IPS-NIHi11 (cell line): ENCODE measurements around the gene ITPK1.
"Not testable (repeated sequence)": the region's sequence is repeated elsewhere in the genome, so short reads cannot be mapped to it uniquely, and the experiment has no call there.

Source experiments
- DNase-seq: peaks from one replicate; pipeline ENCODE4 v3.0.0; 2012; ENCODE audit warnings: mixed read lengths, low spot score

ITPK1 gene

DNA sequence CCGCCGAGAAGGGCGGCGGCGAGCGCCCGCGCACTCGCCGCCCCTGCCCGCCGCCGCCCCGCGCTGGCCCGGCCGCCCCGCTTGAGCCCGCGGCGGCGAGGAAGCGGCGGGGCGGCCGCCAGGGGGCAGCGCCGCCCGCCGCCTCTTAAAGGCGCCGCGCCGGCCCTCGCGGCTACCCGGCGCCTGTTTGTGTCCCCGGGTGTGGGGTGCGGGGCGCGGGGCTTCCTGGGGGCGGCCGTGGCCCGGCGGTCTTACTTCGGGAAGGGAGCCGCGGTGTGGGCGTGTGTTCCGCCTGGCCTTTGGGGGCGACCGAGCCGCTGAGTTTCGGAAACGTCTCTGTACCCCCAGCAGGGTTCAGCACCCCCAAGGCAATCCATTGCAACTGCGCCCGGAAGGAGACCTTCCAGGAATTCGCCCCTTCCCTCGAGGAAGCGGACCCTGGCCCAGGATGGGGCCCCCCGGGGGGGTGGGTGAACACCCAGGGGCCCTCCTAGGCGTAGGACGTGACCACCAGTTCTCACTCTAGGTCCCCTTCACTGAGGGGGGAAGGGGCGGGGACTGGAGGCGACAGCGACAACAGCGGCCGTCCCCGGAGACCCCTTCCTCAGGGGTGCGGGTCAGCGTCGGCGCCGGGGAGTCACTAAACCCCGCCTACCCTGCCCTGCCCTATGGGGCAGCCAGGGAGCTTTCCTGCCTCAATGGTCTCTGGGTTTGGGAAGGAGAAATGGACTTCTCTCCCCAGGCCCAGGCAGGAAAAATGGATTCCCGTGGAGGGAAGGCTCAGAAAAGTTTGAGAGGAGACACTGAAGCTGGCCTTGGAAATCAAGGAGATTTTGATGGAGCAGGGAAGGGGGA is at the start of gene ITPK1:
TSS of gene ITPK1 (minus strand) at position 105 of the 855 bp plus-strand sequence. CDS start 762 bp downstream, outside the sequence.
- DNase-seq = peak; percentile 87

DNA sequence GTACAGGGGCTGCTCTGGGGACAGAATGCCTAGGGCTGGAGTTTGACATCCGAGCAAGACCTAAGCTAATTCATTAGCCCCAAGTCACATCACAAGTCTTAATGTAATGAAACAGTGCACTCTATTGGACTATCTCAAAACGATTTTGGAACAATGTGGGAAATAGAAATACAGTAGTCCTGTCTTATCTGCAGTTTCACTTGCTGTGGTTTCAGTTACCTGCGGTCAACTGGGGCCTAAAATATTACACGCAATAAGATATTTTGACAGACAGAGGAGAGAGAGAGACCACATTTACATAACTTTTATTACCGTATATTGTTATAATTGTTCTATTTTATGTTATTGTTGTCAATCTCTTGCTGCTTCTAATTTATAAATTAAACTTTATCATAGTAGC is 47.8 kb upstream of the ITPK1 start:
- no peak for DNase-seq

DNA sequence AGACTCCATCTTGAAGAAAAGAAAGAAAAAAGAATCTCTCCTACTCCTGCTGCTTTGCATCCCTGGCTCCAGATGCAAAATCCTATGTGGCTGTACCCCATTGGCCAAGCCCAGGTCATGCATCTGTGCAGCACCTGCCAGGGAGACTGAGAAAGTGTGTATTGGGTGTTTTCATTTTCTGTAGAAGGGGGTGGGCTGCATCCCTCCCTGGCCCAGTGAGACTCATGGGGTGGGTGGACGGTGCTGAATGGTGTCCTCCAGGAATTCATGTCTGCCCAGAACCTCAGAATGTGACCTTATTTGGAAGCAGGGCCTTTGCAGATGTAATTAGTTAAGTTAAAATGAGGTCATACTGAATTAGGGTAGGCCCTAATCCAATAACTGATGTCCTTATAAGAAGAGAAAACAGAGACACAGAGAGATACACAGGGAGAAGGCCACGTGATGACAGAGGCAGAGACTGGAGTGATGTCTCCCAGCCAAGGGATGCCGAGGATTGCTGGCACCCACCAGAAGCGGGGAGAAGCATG is 45.8 kb upstream of the ITPK1 start:
- DNase-seq = no peak

DNA sequence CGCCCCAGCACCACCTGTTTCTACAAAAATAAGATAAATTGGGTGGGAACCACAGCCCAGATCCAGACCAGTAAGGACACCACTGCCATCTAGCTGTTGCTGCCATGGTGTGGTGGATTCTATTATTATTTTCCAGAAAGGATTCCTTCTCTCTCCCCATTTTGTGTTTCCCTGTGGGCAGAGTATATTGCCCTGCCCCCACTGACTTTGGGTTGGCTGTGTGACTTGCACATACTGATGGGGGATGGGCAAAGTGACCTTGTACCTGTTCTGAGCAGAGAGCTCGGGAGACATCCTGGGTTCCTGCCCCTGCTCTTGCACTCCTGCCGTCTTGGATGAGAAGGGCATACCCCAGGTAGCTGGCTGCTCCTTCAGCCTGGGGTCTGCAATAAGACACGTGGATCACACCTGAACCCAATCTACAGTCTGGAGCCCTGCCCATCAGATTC is 44.7 kb upstream of the ITPK1 start:
- peak; percentile 56 for DNase-seq

DNA sequence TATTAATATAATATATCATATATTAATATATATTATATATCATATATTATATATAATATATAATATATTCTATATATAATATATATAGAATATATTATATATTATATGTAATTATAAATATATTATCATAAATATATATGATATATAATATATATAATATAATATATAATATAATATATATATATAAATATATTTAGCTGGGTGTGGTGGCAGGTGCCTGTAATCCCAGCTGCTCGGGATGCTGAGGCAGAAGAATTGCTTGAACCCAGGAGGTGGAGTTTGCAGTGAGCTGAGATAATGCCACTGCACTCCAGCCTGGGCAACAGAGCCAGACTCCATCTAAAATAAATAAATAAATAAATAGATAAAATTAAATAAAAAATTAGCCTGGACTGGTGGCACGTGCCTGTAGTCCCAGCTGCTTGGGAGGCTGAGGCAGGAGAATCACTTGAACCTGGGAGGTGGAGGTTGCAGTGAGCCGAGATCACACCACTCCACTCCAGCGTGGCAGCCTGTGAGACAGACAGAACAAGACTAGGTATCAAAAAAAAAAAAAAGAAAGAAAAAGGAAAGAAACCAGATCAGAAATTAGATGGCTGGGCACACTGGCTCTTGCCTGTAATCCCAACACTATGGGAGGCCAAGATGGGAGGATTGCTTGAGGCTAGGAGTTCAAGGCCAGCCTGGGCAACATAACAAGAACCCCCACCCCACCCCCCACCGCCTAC is 44.1 kb upstream of the ITPK1 start:
- not testable (repeated sequence) for DNase-seq

DNA sequence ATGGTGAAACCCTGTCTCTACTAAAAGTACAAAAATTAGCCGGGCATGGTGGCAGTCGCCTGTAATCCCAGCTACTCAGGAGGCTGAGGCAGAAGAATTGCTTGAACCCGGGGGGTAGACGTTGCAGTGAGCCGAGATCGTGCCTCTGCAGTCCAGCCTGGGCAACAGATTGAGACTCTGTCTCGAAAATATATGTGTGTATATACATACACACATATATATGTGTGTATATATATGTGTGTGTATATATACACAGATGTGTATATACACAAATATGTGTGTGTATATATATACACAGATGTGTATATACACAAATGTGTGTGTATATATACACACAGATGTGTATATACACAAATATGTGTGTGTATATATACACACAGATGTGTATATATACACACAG is 42.6 kb upstream of the ITPK1 start:
- DNase-seq = not testable (repeated sequence)

DNA sequence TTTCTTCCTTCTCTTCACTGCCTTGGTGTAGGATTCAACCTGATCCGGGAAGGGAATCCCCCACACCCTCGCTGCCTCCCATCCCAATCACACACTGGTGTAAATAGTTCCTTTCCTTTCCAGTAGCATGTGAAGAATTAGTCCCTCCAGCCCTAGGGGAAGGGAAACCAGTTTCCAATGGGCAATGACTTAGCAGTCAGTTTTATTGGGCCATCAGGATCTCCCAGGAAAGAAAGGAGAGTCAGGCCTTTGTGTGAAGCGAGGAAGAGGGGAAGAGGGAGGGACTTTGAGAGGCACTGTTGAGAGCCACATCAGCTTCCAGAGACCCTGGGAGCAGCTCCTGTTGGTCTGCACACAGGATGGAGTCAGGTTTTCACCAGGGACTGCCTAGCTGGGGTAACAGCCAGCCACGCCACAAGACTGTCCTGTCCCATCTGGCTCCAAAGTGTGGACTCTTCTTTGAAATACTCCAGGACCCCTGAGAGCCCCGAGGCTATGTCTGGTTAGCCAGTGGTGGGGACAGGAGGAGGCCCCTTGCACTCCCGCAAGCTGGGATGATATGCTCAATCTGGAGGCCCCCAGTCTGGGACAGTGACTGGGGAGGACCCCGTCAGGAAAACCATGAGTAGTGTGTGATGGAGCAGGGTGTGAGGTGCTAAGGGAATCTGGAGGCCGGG is 41.1 kb upstream of the ITPK1 start:
- DNase-seq = no peak

DNA sequence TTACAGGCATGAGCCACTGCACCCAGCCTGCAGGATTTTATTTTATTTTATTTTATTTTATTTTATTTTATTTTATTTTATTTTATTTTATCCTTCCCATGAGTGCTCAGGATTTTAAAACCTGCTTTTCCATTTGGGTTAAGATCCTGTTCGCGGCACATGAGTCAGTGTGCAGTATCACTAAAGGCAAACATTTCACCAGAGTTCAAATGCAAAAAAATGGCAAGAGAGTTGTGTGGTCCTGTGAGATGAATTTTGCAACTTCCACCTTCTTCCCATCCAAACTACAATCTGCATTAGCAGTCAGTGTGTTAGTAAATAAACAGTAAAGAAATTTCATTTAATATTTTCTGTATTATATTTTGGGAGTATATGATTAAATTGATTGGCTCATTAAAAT is 39.9 kb upstream of the ITPK1 start:
- no peak for DNase-seq

DNA sequence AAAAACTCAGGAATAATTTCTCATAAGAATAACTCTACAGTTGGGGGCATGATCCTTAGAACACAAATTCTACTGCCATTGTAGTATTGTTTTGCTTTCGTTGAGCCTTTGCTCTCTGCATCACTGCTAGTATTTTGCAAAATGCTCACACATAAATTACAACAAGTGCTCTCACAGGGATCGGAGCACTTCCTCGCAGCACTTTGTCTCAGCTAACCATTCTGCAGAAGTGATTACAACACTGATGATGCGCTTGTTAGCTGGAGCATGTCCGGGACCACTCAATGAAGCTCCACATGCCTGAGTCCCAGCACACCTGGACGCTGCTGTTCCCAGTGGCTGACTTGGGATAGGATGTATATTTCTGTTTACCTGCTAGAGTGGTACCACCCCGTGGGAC is 37.4 kb upstream of the ITPK1 start:
- no peak for DNase-seq

DNA sequence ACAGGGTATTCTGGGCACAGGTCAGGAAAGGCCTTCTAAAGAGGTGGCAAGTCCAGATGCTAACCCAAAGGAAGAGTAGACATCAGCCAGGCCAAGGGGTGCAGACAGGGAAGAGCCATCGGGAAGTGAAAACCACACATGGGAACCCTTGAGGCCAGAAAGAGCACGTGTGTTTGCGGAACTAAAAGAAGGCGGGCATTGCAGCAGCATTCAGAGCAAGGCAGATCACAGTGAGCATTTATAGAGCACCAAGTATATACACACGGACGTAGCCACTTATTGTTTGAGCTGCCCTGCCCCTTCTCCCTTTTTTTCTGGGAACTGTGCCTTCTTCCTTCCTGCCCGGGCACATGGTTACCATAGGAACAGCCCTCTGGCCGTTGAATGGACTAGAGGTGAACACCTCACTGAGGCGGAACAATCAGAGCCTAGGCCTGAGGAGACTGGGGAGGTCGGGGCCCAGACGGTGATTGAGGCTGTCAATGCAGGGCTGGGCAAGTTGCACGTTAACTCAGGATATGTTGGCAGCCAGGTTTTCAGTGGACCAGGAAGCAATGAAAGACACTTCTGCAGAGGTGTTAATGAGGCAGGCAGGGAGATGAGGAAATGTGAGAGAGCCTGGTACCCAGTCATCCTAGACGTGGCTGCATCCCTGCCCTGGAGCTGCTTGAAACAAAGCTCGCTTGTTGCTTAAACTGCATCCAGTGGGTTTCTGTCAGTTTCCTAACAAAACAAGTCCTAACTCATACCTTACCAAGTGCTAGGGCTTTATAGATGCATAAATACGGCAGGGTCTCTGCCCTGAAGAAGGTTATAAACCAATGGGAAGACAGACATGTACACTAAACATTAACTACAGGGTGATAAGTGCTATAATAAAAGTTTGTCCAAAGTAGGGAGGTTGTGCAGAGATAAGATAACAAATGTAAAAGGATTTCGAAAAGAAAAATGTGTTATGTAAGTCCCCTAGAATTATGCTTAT is 34.8 kb upstream of the ITPK1 start:
- DNase-seq = peak; percentile 54

DNA sequence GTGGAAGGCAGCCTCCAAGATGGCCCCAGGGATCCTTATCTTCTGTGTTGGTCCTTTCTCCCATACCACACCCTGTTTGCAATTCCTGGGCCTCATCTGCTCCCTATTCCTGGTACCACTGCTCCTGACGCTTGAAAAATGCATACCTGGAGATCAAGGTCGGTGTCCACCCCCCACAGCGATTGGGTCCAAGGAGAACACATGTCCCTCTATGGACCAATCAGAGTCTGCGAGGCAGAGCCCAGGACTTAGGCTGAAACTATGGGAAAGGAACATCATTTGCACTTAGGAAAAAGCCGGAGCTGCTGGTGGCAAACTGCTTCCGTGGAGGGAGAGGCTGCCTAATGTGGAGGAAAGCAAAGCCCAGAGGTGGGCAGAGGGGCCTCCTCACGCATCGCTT is 33.3 kb upstream of the ITPK1 start:
- DNase-seq = no peak

DNA sequence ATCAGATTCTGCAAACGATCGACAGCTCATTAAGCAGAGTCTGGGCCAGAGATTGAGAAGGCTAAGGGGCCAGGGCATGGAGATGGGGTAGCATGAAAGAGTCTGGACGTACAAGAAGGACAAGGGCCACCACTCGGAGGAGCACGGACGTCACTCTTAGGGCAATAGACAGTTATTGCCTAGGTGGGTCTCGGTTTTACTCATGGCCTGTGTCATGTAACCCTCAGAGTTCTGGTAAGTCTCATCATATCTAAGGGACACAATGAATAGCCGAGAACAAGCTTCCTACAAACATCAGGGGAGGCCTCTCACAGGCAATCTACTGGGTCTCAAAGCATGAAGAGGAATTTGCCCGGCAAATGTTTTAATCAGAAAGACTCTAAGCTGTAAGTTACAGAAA is 30.4 kb upstream of the ITPK1 start:
- DNase-seq = no peak

DNA sequence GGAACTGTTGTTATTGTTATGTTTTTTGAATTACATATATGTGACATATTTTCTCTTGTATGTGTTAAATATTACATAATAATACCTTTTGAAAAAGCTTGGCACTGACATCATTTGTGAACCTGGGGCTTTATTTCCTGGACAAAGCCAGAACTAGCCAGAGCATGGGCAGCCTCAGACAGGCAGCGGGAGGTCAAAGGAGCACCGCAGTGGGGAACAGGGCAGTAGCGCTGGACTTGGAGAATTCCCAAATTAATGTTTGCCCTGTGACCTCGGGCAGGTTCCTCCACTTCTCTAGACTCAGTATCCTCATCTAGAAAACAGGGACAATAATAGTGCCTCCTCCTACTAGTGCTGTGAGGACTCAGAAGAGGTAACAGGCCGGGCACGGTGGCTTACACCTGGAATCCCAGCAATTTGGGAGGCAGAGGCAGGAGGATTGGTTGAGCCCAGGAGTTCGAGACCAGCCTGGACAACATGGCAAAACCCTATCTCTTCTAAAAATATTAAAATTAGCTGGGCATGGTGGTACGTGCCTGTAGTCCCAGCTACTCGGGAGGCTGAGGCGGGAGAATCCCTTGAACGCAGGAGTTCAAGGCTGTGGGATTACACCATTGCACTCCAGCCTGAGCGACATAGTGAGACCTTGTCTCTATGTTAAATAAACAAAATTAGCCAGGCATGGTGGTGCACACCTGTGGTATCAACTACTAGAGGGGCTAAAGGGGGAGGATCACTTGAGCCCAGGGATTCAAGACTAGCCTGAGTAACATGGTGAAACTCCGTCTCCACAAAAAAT is 27.3 kb upstream of the ITPK1 start:
- DNase-seq = no peak

DNA sequence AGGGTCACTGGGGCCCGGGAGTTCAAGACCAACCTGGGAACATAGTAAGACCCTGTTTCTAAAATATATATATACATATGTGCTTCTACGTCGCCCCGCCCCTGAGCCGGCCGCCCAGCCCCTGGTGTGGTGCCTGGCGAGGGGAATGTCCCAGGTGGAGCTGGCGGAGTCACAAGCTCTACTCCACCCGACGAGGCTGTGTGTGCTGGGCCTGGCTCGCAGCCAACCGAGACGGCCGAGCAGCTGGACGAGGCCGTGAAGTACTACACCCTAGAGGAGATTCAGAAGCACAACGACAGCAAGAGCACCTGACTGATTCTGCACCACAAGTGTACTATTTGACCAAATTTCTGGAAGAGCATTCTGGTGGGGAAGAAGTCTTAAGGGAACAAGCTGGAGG is 22.1 kb upstream of the ITPK1 start:
- DNase-seq = peak; percentile 59

DNA sequence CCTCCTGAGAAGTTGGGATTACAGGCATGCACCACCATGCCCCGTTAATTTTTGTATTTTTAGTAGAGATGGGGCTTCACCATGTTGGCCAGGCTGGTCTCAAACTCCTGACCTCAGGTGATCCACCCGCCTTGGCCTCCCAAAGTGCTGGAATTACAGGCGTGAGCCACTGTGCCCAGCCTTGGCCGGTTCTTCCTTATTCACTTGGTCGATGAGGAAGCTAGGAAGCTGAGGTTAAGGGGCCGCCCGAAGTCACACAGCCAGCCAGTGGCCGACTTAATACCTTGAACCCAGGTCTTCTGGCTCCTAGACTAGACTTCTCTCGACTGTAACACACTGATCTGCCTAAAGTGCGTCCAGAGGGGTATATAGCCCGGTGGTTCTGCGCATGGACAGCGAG is 20.8 kb upstream of the ITPK1 start:
- DNase-seq = not testable (repeated sequence)

DNA sequence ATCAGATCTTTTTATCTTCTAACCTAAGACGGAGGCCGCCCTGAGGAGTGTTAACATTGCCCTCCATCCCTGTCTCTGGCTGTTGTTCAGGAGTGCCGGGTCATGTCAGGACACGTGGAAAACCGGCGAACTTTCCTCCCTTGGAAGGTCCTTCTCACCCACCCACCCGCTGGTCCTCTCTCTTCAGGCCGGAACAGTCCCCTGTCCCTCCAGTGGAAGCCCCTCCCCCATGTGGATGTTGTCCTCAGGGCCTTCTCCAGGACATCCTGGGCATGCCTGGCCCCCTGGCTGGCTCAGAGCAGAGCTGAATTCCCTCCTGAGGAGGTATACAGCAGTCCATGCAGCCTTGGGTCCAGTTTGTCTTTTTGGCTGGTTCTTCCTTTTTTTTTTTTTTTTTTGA is 20.3 kb upstream of the ITPK1 start:
- DNase-seq = no peak

DNA sequence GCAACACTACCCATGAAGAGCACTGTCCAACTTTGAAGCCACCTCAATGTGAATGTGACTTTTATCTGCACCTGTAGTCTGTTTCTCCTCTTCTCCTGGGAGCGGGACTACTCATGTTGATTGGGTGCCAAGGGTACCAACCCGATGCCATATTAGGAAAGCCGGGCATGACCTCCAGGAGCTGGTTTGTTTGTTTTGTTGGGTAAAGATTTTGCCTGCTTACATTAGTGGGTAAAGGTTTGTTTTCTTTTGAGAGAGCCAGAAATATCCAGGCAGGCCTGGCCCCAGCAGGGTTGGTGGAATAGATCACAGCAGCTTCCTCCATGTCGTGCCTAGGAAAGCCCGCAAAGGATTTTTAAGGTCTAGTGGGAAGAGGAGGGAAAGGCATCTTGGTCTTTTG is 19.7 kb upstream of the ITPK1 start:
- DNase-seq = no peak

DNA sequence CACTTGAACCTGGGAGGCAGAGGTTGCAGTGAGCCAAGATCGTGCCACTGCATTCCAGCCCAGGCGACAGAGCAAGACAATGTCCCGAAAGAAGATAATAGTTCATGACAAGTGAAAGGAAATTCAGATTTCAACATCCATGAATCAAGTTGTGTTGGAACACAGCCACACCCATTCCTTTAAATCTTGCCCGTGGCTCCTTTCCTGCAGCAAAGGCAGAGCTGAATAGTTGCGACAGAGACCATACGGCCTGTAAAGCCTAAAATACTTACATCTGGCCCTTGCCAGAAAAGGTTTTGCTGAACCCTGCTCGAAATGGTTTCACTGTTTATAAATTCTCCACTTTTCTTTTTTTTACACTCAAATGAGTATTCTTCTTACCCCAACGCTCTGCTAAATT is 17.7 kb upstream of the ITPK1 start:
- no peak for DNase-seq

DNA sequence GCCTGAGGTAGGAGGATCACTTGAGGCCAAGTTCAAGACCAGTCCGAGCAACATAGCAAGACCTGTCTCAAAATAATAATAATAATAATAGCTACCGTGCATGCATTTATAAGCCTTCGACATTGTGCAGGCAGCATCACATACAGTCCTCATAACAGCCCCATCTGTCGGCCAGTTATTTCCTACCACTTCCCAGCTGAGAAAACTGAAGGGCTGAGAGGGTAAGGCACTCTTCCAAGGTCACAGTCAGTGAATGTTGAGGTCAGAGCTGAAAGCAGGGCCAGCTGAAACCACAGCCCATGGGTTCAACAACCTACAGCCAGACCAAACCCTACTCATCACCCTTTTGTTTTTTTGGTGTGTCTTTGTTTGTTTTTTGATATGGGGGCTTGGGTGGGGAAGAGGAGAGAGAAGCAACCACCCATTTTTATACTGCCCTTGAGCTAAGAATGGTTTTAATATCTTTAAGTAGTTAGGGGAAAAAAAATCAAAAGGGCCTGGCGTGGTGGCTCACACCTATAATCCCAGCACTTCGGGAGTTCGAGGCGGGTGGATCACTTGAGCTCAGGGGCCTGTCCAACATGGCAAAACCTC is 16.8 kb upstream of the ITPK1 start:
- DNase-seq = peak; percentile 48

DNA sequence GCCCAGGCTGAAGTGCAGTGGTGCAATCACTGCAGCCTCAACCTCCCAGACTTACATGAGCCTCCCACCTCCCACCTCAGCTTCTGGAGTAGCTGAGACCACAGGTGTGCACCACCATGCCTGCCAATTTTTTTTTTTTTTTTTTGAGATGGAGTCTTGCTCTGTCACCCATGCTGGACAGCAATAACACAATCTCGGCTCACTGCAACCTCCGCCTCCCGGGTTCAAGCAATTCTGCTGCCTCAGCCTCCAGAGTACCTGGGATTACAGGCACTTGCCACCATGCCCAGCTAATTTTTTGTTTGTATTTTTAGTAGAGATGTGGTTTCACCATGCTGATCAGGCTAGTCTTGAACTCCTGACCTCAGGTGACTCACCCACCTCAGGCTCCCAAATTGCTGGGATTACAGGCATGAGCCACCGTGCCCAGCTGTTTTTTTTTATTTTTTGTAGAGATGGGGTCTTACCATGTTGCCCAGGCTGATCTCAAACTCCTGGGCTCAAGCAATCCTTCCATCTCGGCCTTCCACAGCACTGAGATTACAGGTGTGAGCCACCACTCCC is 15.6 kb upstream of the ITPK1 start:
- not testable (repeated sequence) for DNase-seq
